Vagina (tissue), 2 donors: ENCODE results near the gene FBXO34. TPM values are rescaled to one million over a fixed set of nuclear protein-coding genes. Genes with fewer than 3 reads are reported as not detected.

ENCODE experiments used
- DNase-seq, 2 donors: peaks; one replicate each; pipeline ENCODE4 v3.0.0-alpha.2; 2017; ENCODE audit errors: extremely low spot score in 2 of 2
- H3K27ac ChIP-seq: fragments of 200-600 bp; sonication (generic); one replicate; pipeline ENCODE4 v1.5.1; 2019
- H3K27me3 ChIP-seq: fragments of 200-600 bp; sonication (generic); one replicate; pipeline ENCODE4 v1.5.1; 2019
- H3K36me3 ChIP-seq, 2 donors: fragments of 200-600 bp; sonication (generic); one replicate each; pipeline ENCODE4 v1.5.1; 2017 to 2019
- H3K4me1 ChIP-seq: fragments of 200-600 bp; sonication (generic); one replicate; pipeline ENCODE4 v1.5.1; 2019
- H3K4me3 ChIP-seq, 2 donors: fragments of 200-600 bp; sonication (generic); 1 replicate in 1 of 2; 2 replicates in 1 of 2; pipeline ENCODE4 v1.5.1; 2016 to 2019
- H3K9me3 ChIP-seq: fragments of 200-600 bp; sonication (generic); one replicate; pipeline ENCODE4 v1.5.1; 2019
- POLR2A ChIP-seq, 2 donors: fragments of 450-650 bp; IDR thresholded peaks; one replicate each; pipeline ENCODE4 v1.6.1; 2017; ENCODE audit warnings: antibody characterized with exemption in 2 of 2, mild to moderate bottlenecking in 2 of 2, moderate library complexity in 2 of 2
- POLR2AphosphoS5 ChIP-seq, 2 donors: sonication (generic); formaldehyde crosslinking; IDR thresholded peaks; one replicate each; pipeline ENCODE4 v1.9.0; 2017; ENCODE audit warnings: antibody characterized with exemption in 2 of 2, mild to moderate bottlenecking in 2 of 2, low read depth in 1 of 2; ENCODE audit not compliant: insufficient read depth in 1 of 2
- intact Hi-C: fragments of 100-400 bp; cut with DNase I; formaldehyde crosslinking; loops from one replicate; pipeline ENCODE4 v1.15.1; 2023
- total RNA-seq: library from RNA; depleted of rRNA; stranded (reverse); fragments of >200 nt; gene quantifications from one replicate; pipeline ENCODE4 v1.2.3, GENCODE V29; 2016
- TF ChIP-seq, protein P1 (sequence below), 3 experiments: fragments of 450-650 bp in 2 of 3; fragments of 200-600 bp in 1 of 3; sonication (generic) in 1 of 3; IDR thresholded peaks; one replicate each; pipeline ENCODE4 v1.5.1; 2017 to 2019; ENCODE audit warnings: antibody characterized with exemption in 3 of 3, mild to moderate bottlenecking in 2 of 3, moderate library complexity in 2 of 3

Gene FBXO34
- total RNA-seq, 1 donor from 2014 or later, result 24.6 TPM

DNA sequence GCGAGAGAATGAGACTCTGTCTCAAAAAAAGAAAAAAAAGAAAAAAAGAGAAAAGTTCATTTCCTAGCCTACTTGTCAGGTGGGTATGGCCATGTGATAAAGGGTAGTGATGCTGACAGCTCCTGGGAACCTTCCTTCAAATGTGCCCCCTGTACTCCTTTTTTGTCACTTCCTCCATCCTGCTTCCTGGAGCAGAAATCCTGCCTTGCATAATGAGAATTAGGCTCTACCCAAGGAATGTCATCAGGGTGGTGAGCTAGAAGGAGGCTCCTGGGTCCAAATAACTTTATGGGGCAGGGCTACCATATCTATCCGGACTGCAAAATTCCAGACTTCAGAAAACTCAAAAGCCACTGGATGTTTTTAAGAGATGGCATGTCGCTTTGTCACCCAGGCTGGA lies 27.8 kb upstream of the FBXO34 start:
- H3K27me3 ChIP-seq, result no peaks in the 10 kb centered on the region
- intact Hi-C loops, result no loop called here
- no peak overlapping the region for H3K27ac ChIP-seq
- no peaks in the 10 kb centered on the region for H3K9me3 ChIP-seq
- no peak for DNase-seq
- peaks cover 7% of the 10 kb centered on the region for H3K4me1 ChIP-seq
- TF ChIP-seq POLR2AphosphoS5 (IDR thresholded peaks at IDR 0.05; ENCODE audit: insufficient read depth in 1 of 2, low read depth in 1 of 2), result no peak
- no peak for TF ChIP-seq POLR2A (IDR thresholded peaks at IDR 0.05)
- TF ChIP-seq, protein P1, sequence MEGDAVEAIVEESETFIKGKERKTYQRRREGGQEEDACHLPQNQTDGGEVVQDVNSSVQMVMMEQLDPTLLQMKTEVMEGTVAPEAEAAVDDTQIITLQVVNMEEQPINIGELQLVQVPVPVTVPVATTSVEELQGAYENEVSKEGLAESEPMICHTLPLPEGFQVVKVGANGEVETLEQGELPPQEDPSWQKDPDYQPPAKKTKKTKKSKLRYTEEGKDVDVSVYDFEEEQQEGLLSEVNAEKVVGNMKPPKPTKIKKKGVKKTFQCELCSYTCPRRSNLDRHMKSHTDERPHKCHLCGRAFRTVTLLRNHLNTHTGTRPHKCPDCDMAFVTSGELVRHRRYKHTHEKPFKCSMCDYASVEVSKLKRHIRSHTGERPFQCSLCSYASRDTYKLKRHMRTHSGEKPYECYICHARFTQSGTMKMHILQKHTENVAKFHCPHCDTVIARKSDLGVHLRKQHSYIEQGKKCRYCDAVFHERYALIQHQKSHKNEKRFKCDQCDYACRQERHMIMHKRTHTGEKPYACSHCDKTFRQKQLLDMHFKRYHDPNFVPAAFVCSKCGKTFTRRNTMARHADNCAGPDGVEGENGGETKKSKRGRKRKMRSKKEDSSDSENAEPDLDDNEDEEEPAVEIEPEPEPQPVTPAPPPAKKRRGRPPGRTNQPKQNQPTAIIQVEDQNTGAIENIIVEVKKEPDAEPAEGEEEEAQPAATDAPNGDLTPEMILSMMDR (IDR thresholded peaks at IDR 0.05), result no peak
- H3K36me3 ChIP-seq, result no peaks in the 10 kb centered on the region
- no peak overlapping the region for H3K4me3 ChIP-seq

GRCh38 chr14:55243813-55244212 lies 27.4 kb upstream of the FBXO34 start:
- no peaks in the 10 kb centered on the region for H3K9me3 ChIP-seq
- no peaks in the 10 kb centered on the region for H3K36me3 ChIP-seq
- TF ChIP-seq POLR2A (IDR thresholded peaks at IDR 0.05), result no peak
- no peak for TF ChIP-seq POLR2AphosphoS5 (IDR thresholded peaks at IDR 0.05; ENCODE audit: insufficient read depth in 1 of 2, low read depth in 1 of 2)
- TF ChIP-seq, protein P1 (IDR thresholded peaks at IDR 0.05), result no peak
- intact Hi-C loops, result no loop called here
- H3K27ac ChIP-seq, result no peak overlapping the region
- no peak overlapping the region for H3K4me3 ChIP-seq
- H3K27me3 ChIP-seq, result no peaks in the 10 kb centered on the region
- no peak for DNase-seq
- H3K4me1 ChIP-seq, result peaks cover 7% of the 10 kb centered on the region

DNA sequence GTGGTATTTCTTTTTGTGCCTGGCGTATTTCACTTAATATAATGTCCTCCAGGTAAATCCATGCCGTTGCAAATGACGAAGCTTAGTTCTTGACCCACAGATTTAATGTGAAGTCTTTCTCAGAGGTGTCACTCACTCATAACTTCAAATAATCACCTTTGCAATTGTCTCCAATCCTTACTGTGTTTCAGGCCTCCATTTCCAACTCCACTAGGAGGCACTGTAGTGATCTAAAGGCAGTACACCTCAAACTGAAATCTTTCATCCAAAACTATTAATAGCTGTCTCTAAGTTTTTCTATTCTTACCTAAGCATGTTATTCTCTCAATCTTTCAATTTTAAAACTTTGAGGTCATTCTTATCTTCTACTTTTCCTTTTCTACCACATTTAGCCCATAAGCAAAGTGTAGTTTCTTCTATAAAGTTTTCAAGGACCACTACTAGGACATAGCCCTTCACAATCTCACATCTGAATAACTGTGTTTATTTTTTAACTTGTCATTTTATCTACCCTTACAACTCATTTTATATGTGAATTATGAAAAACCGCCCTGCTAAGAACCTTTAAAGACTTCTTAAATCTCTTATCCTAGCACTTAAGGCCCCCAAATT lies 25.5 kb upstream of the FBXO34 start:
- DNase-seq, result no peak
- intact Hi-C loops, result no loop called here
- no peaks in the 10 kb centered on the region for H3K9me3 ChIP-seq
- H3K27ac ChIP-seq, result no peak overlapping the region
- TF ChIP-seq, protein P1 (IDR thresholded peaks at IDR 0.05), result peak in 1 of 3 experiments; percentile 13
- TF ChIP-seq POLR2A (IDR thresholded peaks at IDR 0.05), result no peak
- H3K36me3 ChIP-seq, result no peaks in the 10 kb centered on the region
- H3K4me1 ChIP-seq, result peaks cover 6% of the 10 kb centered on the region
- no peaks in the 10 kb centered on the region for H3K27me3 ChIP-seq
- H3K4me3 ChIP-seq, result no peak overlapping the region

DNA sequence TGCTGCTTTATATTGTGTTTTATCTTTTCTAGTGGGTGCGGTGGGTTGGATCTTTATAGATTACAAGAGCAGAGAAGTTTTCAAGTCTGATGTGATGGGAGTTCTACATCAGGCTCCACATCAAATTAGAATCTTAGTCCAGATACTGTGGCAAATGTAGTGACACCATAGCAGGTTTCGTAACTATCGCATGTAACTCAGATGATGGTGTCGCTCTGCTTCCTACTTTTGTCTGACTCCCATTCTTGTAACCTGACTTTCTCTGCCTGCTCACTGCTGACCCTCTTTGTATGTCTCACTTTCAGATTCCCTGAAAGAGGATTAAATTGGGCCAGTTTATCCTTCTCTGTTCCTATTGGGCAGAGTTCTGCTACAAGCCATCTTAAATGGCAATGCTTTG lies 22.8 kb upstream of the FBXO34 start:
- no peaks in the 10 kb centered on the region for H3K36me3 ChIP-seq
- H3K27ac ChIP-seq, result no peak overlapping the region
- intact Hi-C loops, result no loop called here
- no peak overlapping the region for H3K4me3 ChIP-seq
- TF ChIP-seq, protein P1 (IDR thresholded peaks at IDR 0.05), result no peak
- TF ChIP-seq POLR2A (IDR thresholded peaks at IDR 0.05) (no peak), POLR2AphosphoS5 (IDR thresholded peaks at IDR 0.05; ENCODE audit: insufficient read depth in 1 of 2, low read depth in 1 of 2) (no peak)
- no peak for DNase-seq
- no peaks in the 10 kb centered on the region for H3K4me1 ChIP-seq
- no peaks in the 10 kb centered on the region for H3K27me3 ChIP-seq
- H3K9me3 ChIP-seq, result no peaks in the 10 kb centered on the region

- Histone ChIP-seq H3K36me3 (no peaks in the 10 kb centered on the region), H3K4me1 (no peaks in the 10 kb centered on the region), H3K27ac (no peak overlapping the region), H3K27me3 (no peaks in the 10 kb centered on the region), H3K4me3 (no peak overlapping the region), H3K9me3 (no peaks in the 10 kb centered on the region)
- TF ChIP-seq, protein P1 (IDR thresholded peaks at IDR 0.05), result no peak
- TF ChIP-seq POLR2AphosphoS5 (IDR thresholded peaks at IDR 0.05; ENCODE audit: insufficient read depth in 1 of 2, low read depth in 1 of 2), result no peak
- TF ChIP-seq POLR2A (IDR thresholded peaks at IDR 0.05), result no peak
- intact Hi-C loops, result no loop called here
- no peak for DNase-seq
Measured at GRCh38 chr14:55249423-55249822, 21.8 kb upstream of the FBXO34 start.
